SW 1271 (cell line): ENCODE data around the gene CTDP1.

Experiments used
- DNase-seq, 2 experiments: peaks; one replicate each; lab custom pipeline; 2025; lab: John Stamatoyannopoulos, UW

The CTDP1 gene

GRCh38 chr18:79784965-79785770 is 105.6 kb downstream of the CTDP1 start:
- no peak for DNase-seq

- no peak for DNase-seq
Measured at GRCh38 chr18:79785831-79786230, 106.2 kb downstream of the CTDP1 start.

- DNase-seq = no peak
Measured at GRCh38 chr18:79786304-79786703, 106.7 kb downstream of the CTDP1 start.

GRCh38 chr18:79786786-79787526 is 107.4 kb downstream of the CTDP1 start:
- DNase-seq = no peak

- DNase-seq = no peak
Measured at GRCh38 chr18:79787527-79787864, 107.9 kb downstream of the CTDP1 start.

- no peak for DNase-seq
Measured at GRCh38 chr18:79787865-79788733, 108.5 kb downstream of the CTDP1 start.

GRCh38 chr18:79788734-79789085 is 109.1 kb downstream of the CTDP1 start:
- DNase-seq = no peak

GRCh38 chr18:79789091-79789891 is 109.7 kb downstream of the CTDP1 start:
- no peak for DNase-seq

- no peak for DNase-seq
Measured at GRCh38 chr18:79789901-79790890, 110.6 kb downstream of the CTDP1 start.

GRCh38 chr18:79790996-79791972 is 111.7 kb downstream of the CTDP1 start:
- DNase-seq = peak; percentile 15 to 71

- DNase-seq = no peak
Measured at GRCh38 chr18:79792096-79792987, 112.7 kb downstream of the CTDP1 start.

- DNase-seq = no peak
Measured at GRCh38 chr18:79792988-79793355, 113.4 kb downstream of the CTDP1 start.

GRCh38 chr18:79794846-79795245 is 115.2 kb downstream of the CTDP1 start:
- DNase-seq = no peak

GRCh38 chr18:79795446-79795845 is 115.8 kb downstream of the CTDP1 start:
- DNase-seq = no peak

- DNase-seq = no peak
Measured at GRCh38 chr18:79796016-79796415, 116.4 kb downstream of the CTDP1 start.

GRCh38 chr18:79796531-79797405 is 117.2 kb downstream of the CTDP1 start:
- no peak for DNase-seq
